Keratinocyte (primary cell): ENCODE measurements around the gene SIRPG. TPM values are rescaled to one million over a fixed set of nuclear protein-coding genes. Genes with fewer than 3 reads are reported as not detected.

Source experiments
- DNase-seq: peaks from one replicate; pipeline ENCODE4 v3.0.0-alpha.2; 2011; ENCODE audit warnings: low read depth, missing footprints, low spot score
- FAIRE-seq: peaks from 2 replicates; lab custom pipeline; 2011; peaks lifted over from hg19 to GRCh38; lab: Jason Lieb, UNC
- H2AFZ ChIP-seq: 2 replicates; pipeline ENCODE4 v1.6.0; 2012; ENCODE audit warnings: low read length, control low read depth, inconsistent platforms; ENCODE audit not compliant: control insufficient read depth
- H3K27ac ChIP-seq: 2 replicates; pipeline ENCODE4 v1.5.1; 2011; ENCODE audit warnings: low read length; ENCODE audit not compliant: control insufficient read depth, insufficient read depth
- H3K27me3 ChIP-seq: 3 replicates; pipeline ENCODE4 v1.6.0; 2011; ENCODE audit warnings: low read length; ENCODE audit not compliant: control insufficient read depth, insufficient read depth; ENCODE audit errors: extremely low read depth
- H3K36me3 ChIP-seq, 2 experiments: 2 replicates in 1 of 2; 3 replicates in 1 of 2; pipeline ENCODE4 v1.5.1; 2011; ENCODE audit warnings: low read length in 2 of 2, mild to moderate bottlenecking in 1 of 2; ENCODE audit not compliant: control insufficient read depth in 2 of 2, insufficient read depth in 2 of 2; ENCODE audit errors: extremely low read depth in 1 of 2
- H3K4me1 ChIP-seq: 3 replicates; pipeline ENCODE4 v1.5.1; 2011; ENCODE audit warnings: low read length; ENCODE audit not compliant: control insufficient read depth, insufficient read depth; ENCODE audit errors: extremely low read depth
- H3K4me2 ChIP-seq: 3 replicates; pipeline ENCODE4 v1.6.0; 2011; ENCODE audit warnings: low read depth, low read length; ENCODE audit not compliant: control insufficient read depth, insufficient read depth; ENCODE audit errors: extremely low read depth
- H3K4me3 ChIP-seq, 3 experiments: fragments of 200-600 bp in 1 of 3; sonication (generic) in 1 of 3; 2 replicates in 2 of 3; 3 replicates in 1 of 3; pipeline ENCODE4 v1.5.1; 2011 to 2016; ENCODE audit warnings: low read length in 3 of 3, mild to moderate bottlenecking in 3 of 3, control low read depth in 2 of 3, inconsistent platforms in 1 of 3, low read depth in 1 of 3, mixed read lengths in 1 of 3, mixed run types in 1 of 3, moderate library complexity in 1 of 3; ENCODE audit not compliant: control insufficient read depth in 2 of 3, insufficient read depth in 2 of 3; ENCODE audit errors: extremely low read depth in 1 of 3
- H3K79me2 ChIP-seq: 2 replicates; pipeline ENCODE4 v1.6.0; 2012; ENCODE audit warnings: low read length; ENCODE audit not compliant: control insufficient read depth, insufficient read depth
- H3K9ac ChIP-seq: 3 replicates; pipeline ENCODE4 v1.6.0; 2011; ENCODE audit warnings: low read length; ENCODE audit not compliant: control insufficient read depth, insufficient read depth; ENCODE audit errors: extremely low read depth
- H3K9me1 ChIP-seq: 3 replicates; pipeline ENCODE4 v1.6.0; 2011; ENCODE audit warnings: low read length; ENCODE audit not compliant: control insufficient read depth, insufficient read depth; ENCODE audit errors: extremely low read depth
- H3K9me3 ChIP-seq: 2 replicates; pipeline ENCODE4 v1.5.1; 2012; ENCODE audit warnings: low read depth, low read length; ENCODE audit not compliant: control insufficient read depth
- H4K20me1 ChIP-seq: 3 replicates; pipeline ENCODE4 v1.6.0; 2011; ENCODE audit warnings: low read length; ENCODE audit not compliant: control insufficient read depth, insufficient read depth; ENCODE audit errors: extremely low read depth
- EZH2 ChIP-seq: IDR thresholded peaks from one replicate; pipeline ENCODE4 v1.6.1; 2012; ENCODE audit warnings: inconsistent platforms, mild to moderate bottlenecking, low read length, moderate library complexity
- dilution Hi-C: fragments of 300-500 bp; cut with MboI; formaldehyde crosslinking; loops from one replicate; pipeline ENCODE4 v1.7.0; 2020; ENCODE audit warnings: low sequenced_read_pairs; ENCODE audit not compliant: extremely low pct_ligation_motif_present
- polyA plus RNA-seq, 5 experiments: library from polyadenylated mRNA; depleted of rRNA in 3 of 5; stranded (reverse) in 3 of 5; stranded (forward) in 1 of 5; unstranded in 1 of 5; fragments of >200 nt; gene quantifications; 1 replicate in 1 of 5; 2 replicates in 3 of 5; 3 replicates in 1 of 5; pipeline versions ENCODE4 v1.2.1 to v1.2.3, GENCODE V29; 2011 to 2012; ENCODE audit warnings: missing spikeins in 2 of 5, low read depth in 1 of 5, low replicate concordance in 1 of 5
- small RNA-seq, 3 experiments: library from RNA; depleted of rRNA; stranded (forward); fragments of <200 nt; gene quantifications; one replicate each; pipeline ENCODE3, GENCODE V24; 2012; ENCODE audit warnings: low read depth in 3 of 3, low replicate concordance in 1 of 3; ENCODE audit not compliant: insufficient read length in 3 of 3
- TF ChIP-seq, protein P1 (sequence below), 3 experiments: IDR thresholded peaks in 1 of 3; conservative IDR thresholded peaks in 1 of 3; optimal IDR thresholded peaks in 1 of 3; 2 replicates in 2 of 3; 3 replicates in 1 of 3; pipeline versions ENCODE3 to v1.5.1; 2011; ENCODE audit warnings: low read length in 3 of 3, mild to moderate bottlenecking in 3 of 3, moderate library complexity in 2 of 3, control low read depth in 1 of 3, inconsistent platforms in 1 of 3; ENCODE audit not compliant: insufficient read depth in 2 of 3; ENCODE audit errors: extremely low read depth in 1 of 3

Gene SIRPG
- polyA plus RNA-seq, 1 donor (not counting 4 experiments of a cell fraction or from before 2014, with no cell fraction given), result not detected

DNA sequence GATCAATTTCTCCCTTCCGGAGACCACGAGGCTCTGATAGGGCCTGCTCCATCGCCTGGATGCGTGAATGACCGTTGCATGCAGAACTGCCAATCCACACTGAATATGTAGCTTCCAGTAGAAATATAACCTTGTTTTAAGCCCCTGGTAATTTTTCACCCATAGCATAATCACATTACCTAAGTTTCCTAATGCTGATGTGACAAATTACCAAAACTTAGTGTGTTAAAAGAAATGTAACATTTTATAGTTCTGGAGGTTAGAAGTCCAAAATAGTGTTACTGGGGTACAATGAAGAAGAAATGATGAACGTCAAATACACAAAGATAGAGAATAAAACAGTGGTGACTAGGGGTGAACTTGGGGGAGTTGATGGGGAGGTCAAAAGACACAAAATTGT, 78.1 kb downstream of the SIRPG start:
- H3K4me3 ChIP-seq, result no peak overlapping the region
- H3K9me3 ChIP-seq, result no peaks in the 10 kb centered on the region
- dilution Hi-C loops, result no loop called here
- no peak for TF ChIP-seq EZH2
- TF ChIP-seq, protein P1, sequence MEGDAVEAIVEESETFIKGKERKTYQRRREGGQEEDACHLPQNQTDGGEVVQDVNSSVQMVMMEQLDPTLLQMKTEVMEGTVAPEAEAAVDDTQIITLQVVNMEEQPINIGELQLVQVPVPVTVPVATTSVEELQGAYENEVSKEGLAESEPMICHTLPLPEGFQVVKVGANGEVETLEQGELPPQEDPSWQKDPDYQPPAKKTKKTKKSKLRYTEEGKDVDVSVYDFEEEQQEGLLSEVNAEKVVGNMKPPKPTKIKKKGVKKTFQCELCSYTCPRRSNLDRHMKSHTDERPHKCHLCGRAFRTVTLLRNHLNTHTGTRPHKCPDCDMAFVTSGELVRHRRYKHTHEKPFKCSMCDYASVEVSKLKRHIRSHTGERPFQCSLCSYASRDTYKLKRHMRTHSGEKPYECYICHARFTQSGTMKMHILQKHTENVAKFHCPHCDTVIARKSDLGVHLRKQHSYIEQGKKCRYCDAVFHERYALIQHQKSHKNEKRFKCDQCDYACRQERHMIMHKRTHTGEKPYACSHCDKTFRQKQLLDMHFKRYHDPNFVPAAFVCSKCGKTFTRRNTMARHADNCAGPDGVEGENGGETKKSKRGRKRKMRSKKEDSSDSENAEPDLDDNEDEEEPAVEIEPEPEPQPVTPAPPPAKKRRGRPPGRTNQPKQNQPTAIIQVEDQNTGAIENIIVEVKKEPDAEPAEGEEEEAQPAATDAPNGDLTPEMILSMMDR (optimal IDR thresholded peaks at IDR 0.05 in 1 of 3, IDR thresholded peaks at IDR 0.05 in 1 of 3, conservative IDR thresholded peaks at IDR 0.05 in 1 of 3; ENCODE audit: extremely low read depth in 1 of 3, insufficient read depth in 2 of 3, low read length in 3 of 3), result no peak
- no peaks in the 10 kb centered on the region for H3K9me1 ChIP-seq
- H3K27me3 ChIP-seq, result no peaks in the 10 kb centered on the region
- H3K4me2 ChIP-seq, result no peak overlapping the region
- no peak overlapping the region for H3K27ac ChIP-seq
- no peaks in the 10 kb centered on the region for H3K79me2 ChIP-seq
- H2AFZ ChIP-seq, result no peak overlapping the region
- H4K20me1 ChIP-seq, result no peaks in the 10 kb centered on the region
- FAIRE-seq (no peak), DNase-seq (no peak)
- no peaks in the 10 kb centered on the region for H3K36me3 ChIP-seq
- no peak overlapping the region for H3K9ac ChIP-seq
- peaks cover 6% of the 10 kb centered on the region for H3K4me1 ChIP-seq

Small RNAs within 50 kb of the gene (small RNA-seq; reads per million reads assigned to genes)
- 0 reads per million in 3 experiments for gene AL109809.3
- gene RN7SL561P, result 0 reads per million in 3 experiments

Other genes starting within 250 kb of the SIRPG start
- gene NSFL1C, start 190.9 kb downstream of the SIRPG start, polyA plus RNA-seq, result 23.9 to 45.4 TPM (median 38.8 TPM) in 3 replicates
- 1.1 to 2.1 TPM (median 1.6 TPM) in 3 replicates for gene SIRPB2, start 166.4 kb downstream of the SIRPG start, polyA plus RNA-seq
- not detected in 3 replicates for gene SIRPD, start 100.1 kb downstream of the SIRPG start, polyA plus RNA-seq
- 0.06 TPM in 1 of 3 replicates, not detected in the others for gene SIRPB1, start 37.8 kb downstream of the SIRPG start, polyA plus RNA-seq
- gene SIRPA, start 237.6 kb upstream of the SIRPG start, polyA plus RNA-seq, result 19.9 to 50.7 TPM (median 23.7 TPM) in 3 replicates